GM21737 (cell line): Measurements from ENCODE around the gene SLC25A33.

Experiments
- ATAC-seq: cut with Tn5 transposase; IDR thresholded peaks from one replicate; pipeline ENCODE4 v1.9.1; 2021; ENCODE audit warnings: mild to moderate bottlenecking, moderate library complexity; ENCODE audit not compliant: unreplicated experiment

SLC25A33 gene

GRCh38 chr1:9586147-9586766 lies 47.0 kb downstream of the SLC25A33 start:
- no peak for ATAC-seq

GRCh38 chr1:9588551-9589143 lies 49.4 kb downstream of the SLC25A33 start, which contains the start of gene TMEM201:
Gene TMEM201, plus strand, starts transcription at chr1:9588911. Its CDS starts 20 bp downstream, at chr1:9588931.
- ATAC-seq: peak; percentile 72

- ATAC-seq: peak; percentile 6
Measured at GRCh38 chr1:9589144-9589718, 50.0 kb downstream of the SLC25A33 start.

GRCh38 chr1:9589719-9590157 lies 50.5 kb downstream of the SLC25A33 start:
- ATAC-seq: no peak

- no peak for ATAC-seq
Measured at GRCh38 chr1:9590201-9590600, 50.9 kb downstream of the SLC25A33 start.

- no peak for ATAC-seq
Measured at GRCh38 chr1:9590945-9591668, 51.8 kb downstream of the SLC25A33 start.

- no peak for ATAC-seq
Measured at GRCh38 chr1:9591669-9592509, 52.6 kb downstream of the SLC25A33 start.

GRCh38 chr1:9592510-9593075 lies 53.3 kb downstream of the SLC25A33 start:
- ATAC-seq: no peak

GRCh38 chr1:9593147-9593491 lies 53.9 kb downstream of the SLC25A33 start:
- no peak for ATAC-seq

GRCh38 chr1:9593492-9594465 lies 54.5 kb downstream of the SLC25A33 start:
- ATAC-seq: no peak

- ATAC-seq: no peak
Measured at GRCh38 chr1:9594471-9595155, 55.3 kb downstream of the SLC25A33 start.

GRCh38 chr1:9595156-9595967 lies 56.1 kb downstream of the SLC25A33 start:
- ATAC-seq: no peak

- ATAC-seq: no peak
Measured at GRCh38 chr1:9595968-9596340, 56.7 kb downstream of the SLC25A33 start.

- ATAC-seq: no peak
Measured at GRCh38 chr1:9596415-9597123, 57.3 kb downstream of the SLC25A33 start.

- no peak for ATAC-seq
Measured at GRCh38 chr1:9597361-9598315, 58.4 kb downstream of the SLC25A33 start.

GRCh38 chr1:9598316-9598700 lies 59.0 kb downstream of the SLC25A33 start:
- no peak for ATAC-seq
